NCI-H748 (cell line): ENCODE measurements around the gene CLIC5.
A peak's percentile ranks its signal among the peaks of the same experiment; 100 is the strongest.

Source experiments
- DNase-seq: peaks from one replicate; lab custom pipeline; 2025; ENCODE audit not compliant: unreplicated experiment; lab: John Stamatoyannopoulos, UW

CLIC5 gene

DNA sequence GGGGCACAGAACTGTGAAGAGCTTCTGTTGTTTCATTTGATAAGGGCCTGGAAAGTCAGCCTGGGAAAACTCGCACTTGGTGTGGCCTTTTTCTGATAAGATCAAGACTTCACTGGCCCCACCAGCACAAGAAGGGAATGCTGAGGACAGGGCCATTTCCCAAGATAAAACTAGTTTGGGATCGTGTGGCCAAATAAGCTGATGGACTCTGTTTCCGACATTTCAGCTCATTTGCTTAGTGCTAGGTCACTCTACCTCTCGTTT lies 116.0 kb downstream of the CLIC5 start:
- no peak for DNase-seq

DNA sequence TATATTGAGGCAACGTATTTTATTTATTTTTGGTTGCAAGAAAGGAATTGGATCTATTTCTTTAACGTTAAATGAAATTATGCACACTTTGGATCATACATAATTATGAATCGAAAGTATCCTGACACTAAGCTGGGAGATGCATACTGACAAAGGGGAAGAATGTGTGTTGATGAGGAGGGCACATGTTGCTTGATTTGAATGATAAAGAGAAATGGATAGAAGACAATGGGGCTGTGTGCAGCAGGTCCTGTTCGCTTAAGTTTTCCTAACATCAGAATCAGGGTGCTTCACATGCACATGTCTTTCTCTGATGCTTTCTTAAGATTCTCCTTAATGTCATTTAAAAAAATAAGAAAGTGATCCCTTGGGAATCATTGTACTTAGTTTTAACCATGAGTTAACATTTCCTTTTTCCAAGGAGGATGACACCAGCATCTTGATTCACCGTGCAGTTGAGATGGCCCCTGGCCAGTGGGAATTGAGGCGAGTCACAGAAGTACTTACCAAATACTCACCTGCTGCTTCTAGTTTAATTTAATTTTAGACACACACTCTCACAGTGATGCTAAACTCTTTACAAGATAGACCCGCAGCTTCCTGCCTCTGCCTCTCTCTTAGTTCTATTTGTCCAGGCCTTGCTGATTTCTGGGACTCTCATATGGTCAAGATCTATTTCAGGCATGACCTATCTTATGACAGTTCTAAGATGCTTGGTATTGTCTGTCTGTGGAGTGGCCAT lies 116.5 kb downstream of the CLIC5 start:
- no peak for DNase-seq

DNA sequence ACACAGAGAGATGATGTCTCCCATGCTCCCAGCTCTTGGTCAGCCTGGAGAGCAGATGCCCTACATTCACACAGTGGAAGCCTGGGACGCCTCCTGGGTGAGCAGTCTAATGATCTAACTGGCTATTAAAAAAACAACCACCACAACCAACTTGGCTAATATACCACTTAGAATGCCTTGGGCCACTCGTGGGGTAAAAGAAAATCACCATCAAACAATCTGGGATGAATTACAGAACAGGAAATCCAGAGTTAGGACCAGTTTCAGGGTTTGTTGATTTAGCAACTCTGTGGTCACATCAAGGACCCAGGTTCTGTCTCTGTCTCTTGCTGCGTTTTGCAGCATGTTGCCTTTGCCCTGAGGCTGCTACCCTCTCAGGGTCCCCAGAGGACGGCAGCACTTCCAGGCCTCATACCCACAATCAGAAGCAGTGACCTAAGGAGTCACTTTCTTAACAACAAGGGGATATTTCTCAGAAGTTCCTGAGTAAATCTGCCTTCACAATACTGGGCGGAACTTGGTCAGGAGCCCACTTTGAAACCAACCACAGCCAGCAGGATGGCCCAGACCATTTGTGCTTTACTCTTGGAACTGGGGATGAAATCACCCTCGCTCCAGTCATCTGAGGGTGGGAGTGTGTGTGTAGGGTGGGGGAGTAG lies 118.7 kb downstream of the CLIC5 start:
- no peak for DNase-seq

DNA sequence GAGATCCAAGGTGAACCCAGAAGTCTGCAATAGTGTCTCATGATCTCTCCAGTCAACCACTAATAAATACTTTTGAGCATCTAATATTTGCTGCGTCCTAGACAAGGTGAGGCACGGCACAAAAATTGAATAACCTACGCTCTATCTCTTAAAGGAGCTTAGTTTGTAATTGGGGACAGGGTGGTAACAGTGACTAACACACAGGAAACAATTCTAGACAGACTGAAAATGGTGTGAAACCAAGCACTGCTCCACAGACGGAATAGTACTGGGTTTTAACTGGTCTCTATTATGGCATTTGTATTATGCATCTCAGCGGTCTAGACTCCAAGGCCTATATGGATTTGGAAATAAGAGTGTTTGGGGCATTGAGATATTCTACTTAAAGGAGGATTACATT lies 120.1 kb downstream of the CLIC5 start:
- no peak for DNase-seq

GRCh38 chr6:45892696-45893245 lies 122.9 kb downstream of the CLIC5 start:
- no peak for DNase-seq

DNA sequence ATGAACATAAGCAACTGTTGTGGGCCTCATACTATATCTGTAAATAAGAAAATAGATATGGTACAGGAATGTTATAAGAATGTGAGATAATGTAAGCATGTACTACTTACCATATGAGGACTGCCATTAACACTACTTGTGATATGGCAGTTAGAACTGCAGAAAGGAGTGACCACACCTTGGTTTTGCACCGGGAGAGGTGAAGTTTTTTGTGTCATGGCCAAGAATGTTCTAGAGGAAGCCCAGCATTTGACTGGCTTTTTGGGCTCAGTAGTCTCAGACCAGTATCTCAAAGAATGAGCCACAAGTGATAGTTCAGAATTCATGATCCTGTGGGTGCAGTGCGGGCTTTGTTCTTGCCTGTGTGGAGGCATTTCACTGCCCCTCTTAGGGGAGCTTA lies 123.5 kb downstream of the CLIC5 start:
- DNase-seq, result no peak

GRCh38 chr6:45886776-45887175 lies 128.9 kb downstream of the CLIC5 start:
- DNase-seq, result no peak

DNA sequence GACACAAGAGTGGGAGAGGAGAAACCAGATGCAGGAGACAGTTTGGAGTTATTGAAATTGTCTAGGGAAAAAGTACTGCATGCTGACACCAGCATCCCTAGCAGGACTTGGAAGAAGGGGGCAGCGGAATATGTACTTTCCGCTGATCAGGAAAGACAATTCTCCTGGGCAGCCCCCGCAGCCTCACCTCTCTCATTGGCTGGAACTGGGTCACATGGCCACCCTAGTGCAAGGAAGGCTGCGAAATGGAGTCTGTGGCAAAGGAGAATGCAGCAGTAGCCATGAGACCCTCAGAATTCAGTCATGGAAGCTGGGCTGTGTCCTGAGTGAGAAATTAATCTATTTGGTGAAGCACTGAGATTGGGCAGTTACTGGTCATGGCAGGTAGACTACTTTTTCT lies 131.3 kb downstream of the CLIC5 start:
- no peak for DNase-seq

GRCh38 chr6:45882671-45883070 lies 133.0 kb downstream of the CLIC5 start:
- no peak for DNase-seq

DNA sequence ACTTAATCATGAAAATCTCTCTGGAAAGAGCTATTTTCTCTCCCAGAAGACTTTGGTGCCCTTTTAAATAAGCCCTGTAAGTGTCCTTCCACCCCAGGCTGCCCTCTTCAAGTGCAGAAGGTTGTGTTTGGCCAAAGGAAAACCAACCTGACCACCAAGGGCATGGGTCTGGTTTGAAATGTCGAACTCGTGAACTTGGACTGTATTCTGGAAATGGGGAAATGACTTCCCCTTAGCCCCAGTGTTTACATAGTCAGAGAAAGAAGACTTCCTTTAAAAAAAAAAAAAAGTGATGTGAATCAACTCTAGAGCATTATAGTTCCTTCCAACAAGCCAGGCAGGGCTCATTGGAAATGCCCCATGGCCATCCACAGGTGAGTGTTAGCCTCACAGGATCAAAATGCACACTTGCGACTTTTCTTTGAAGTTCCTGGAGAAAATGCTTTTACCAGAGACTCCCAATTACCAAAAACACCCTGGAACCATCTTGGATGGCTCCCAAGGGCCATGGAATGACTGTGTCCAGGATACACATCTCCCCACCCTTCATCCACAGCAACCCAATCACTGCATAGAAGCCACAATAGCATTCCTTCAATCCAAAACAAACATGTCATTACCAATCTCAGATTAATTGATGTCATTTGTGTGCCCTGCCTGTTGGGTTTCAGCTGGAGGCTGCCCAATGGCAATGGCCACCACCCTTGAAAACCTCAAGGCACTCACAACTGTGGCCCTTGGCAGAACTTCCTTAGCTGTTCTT lies 133.8 kb downstream of the CLIC5 start:
- no peak for DNase-seq

- peak; percentile 44 for DNase-seq
Observed at GRCh38 chr6:45880676-45881075, 135.0 kb downstream of the CLIC5 start.

- no peak for DNase-seq
Observed at GRCh38 chr6:45880159-45880558, 135.5 kb downstream of the CLIC5 start.

DNA sequence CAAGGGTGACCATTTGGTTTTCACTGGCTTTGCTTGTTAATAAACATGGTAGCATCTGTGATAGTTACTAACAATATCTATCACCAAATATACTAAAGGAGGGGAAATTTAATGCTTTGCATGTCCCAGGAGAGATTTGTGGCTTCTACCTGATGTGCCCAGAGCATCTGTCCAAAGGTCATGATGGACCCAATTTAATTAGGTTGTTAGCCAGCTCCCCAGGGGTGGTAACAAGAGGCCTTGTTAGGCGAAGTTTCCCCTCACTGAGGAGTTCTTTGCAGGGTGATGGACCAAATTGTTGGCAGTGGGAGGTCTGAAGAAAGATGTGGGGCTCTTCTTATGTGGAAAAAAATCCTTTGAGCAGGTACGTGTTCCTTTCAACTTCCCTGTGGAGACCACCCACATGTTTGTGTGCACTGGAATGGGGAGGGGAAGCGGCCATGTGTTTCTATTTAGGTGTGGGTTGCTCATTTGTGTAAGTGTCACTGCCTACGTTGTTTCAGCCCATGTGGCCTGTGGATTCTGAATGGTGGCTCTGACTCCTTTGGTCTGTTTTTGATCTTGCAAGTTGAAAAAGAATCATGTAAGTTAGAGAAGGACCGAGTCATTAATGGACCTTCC lies 137.6 kb downstream of the CLIC5 start:
- DNase-seq, result no peak

GRCh38 chr6:45872827-45873365 lies 142.8 kb downstream of the CLIC5 start:
- no peak for DNase-seq

DNA sequence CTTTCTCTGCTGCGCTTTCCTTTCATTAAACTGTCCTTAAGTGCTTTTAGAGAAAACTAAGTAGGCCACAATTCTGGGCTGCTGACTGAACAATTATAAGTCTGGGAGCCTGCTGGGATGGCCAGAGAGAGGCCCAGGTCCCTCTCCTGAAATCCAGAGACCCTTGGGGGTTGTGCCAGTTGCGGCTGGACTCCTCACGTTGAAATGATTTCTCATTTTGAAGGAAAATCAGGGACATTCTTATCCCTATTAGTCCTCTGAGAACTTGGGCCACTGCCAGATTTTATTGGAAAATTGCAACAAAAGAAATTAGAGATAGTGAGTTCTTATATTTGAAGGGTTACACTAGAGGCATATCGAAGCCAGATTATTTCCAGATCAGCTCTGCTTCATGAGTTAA lies 145.1 kb downstream of the CLIC5 start:
- DNase-seq, result no peak

DNA sequence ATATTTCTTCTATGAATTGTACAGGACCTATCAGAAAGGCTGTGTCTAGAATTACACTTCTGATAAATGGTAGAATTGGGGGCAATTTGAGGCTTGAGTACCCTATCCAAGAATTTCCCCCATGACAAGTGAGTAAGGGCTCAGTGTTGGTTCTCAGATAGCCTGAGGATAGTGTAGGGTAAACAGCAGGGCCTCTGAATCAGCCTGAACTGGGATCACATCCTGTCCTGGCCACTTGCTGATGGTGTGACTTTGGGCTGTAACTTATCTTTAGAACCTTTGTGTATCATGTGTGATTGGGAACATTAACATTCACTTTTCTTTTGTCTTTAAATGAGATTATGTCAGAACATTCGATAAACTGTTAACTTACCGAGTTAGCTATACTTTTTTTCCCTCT lies 151.0 kb downstream of the CLIC5 start:
- no peak for DNase-seq

DNA sequence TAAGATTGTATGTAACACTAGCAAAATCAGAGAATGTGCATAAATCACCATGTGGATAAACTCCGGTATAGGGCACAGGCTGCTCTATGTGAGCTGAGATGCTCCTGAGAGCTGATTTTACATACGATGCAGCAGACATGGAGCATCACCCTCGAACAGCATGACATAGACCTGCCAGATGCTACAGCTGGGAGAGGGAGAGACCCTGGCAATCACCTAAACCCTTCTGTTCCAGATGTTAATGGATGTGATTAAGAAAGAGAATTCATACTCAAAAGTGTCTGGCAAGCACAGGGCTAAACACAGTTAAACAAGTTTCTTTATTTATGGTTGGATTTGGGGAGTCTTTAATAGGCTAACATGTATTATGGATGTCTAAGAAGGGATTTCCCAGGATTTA lies 157.0 kb downstream of the CLIC5 start:
- no peak for DNase-seq

DNA sequence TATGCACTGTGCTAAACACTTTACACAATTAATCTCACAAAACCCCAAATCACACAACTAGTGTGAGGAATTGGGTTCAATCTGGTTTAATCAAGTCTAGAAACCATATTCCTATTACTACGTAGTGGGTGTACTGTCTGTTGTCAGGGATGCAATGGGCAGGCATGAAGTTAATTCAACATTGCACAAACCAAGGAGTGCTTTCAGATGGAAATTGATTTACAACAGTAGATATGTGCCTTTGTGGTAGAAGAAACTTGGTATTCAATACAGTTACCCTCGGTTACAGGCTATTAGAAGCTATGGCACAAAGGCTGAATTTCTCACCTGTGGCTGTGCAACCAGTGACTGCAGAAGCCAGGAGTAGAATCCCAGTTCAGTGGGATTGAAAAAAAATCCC lies 157.8 kb downstream of the CLIC5 start:
- no peak for DNase-seq

GRCh38 chr6:45855642-45856394 lies 159.8 kb downstream of the CLIC5 start:
- DNase-seq, result no peak

DNA sequence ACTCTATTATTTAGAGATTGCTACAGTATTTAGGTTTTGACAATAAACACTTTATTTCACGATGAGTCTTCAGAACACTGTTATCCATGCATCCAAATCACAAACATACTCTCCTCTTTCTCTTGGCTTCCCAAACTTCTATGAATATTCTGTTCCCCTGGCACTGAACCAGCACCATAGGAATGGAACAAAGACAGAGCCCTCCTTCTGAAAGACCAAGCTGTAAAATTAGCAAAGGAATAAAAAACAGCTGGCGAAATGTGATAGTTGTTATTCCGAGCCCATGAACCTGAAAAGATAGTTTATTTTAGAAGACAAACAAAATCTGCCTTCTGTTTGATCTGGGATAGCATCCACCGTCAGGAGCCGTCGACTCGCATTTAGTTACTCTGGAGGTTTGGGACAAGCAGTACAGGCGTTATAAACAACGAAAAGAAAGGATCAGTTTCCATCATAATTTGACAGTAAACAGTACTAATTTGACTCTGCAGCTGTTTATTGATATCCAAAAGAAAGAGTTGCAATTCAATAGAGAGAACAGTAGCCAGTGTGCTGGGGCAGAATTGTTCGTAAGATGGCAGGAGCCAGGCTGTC lies 161.4 kb downstream of the CLIC5 start:
- peak; percentile 82 for DNase-seq
